OCI-LY1 (cell line): ENCODE measurements around the gene SCN5A.

Experiments used
- H2AFZ ChIP-seq: fragments of 200-600 bp; sonication (generic), shearing (Covaris generic); 2 replicates; pipeline ENCODE4 v1.6.0; 2014; ENCODE audit warnings: antibody characterized with exemption, mild to moderate bottlenecking, low read length
- H3F3A ChIP-seq: fragments of 200-600 bp; sonication (generic), shearing (Covaris generic); 2 replicates; pipeline ENCODE4 v1.6.0; 2014; ENCODE audit warnings: mild to moderate bottlenecking, antibody characterized with exemption, low read length, moderate library complexity; ENCODE audit not compliant: insufficient read depth
- H3K27ac ChIP-seq: fragments of 200-600 bp; sonication (generic); 2 replicates; pipeline ENCODE4 v1.5.1; 2014; ENCODE audit warnings: low read length, mixed run types, mild to moderate bottlenecking, low read depth; ENCODE audit not compliant: poor library complexity, severe bottlenecking
- H3K27me3 ChIP-seq: fragments of 200-600 bp; sonication (generic); 2 replicates; pipeline ENCODE4 v1.6.0; 2014; ENCODE audit warnings: antibody characterized with exemption, mild to moderate bottlenecking, low read length, moderate library complexity; ENCODE audit not compliant: insufficient read depth
- H3K36me3 ChIP-seq: fragments of 200-600 bp; sonication (generic); 2 replicates; pipeline ENCODE4 v1.6.1; 2014; ENCODE audit warnings: mild to moderate bottlenecking, antibody characterized with exemption, low read length, moderate library complexity, mixed read lengths; ENCODE audit not compliant: insufficient read depth
- H3K4me1 ChIP-seq: fragments of 200-600 bp; sonication (generic); 2 replicates; pipeline ENCODE4 v1.5.1; 2014; ENCODE audit warnings: mild to moderate bottlenecking, low read length, moderate library complexity; ENCODE audit not compliant: insufficient read depth, severe bottlenecking
- H3K4me2 ChIP-seq: fragments of 200-600 bp; sonication (generic), shearing (Covaris generic); 2 replicates; pipeline ENCODE4 v1.6.1; 2014; ENCODE audit warnings: low read length
- H3K4me3 ChIP-seq: fragments of 200-600 bp; sonication (generic); 2 replicates; pipeline ENCODE4 v1.5.1; 2014; ENCODE audit warnings: low read length, low read depth, mild to moderate bottlenecking, mixed read lengths; ENCODE audit not compliant: poor library complexity, severe bottlenecking
- H3K79me2 ChIP-seq: fragments of 200-600 bp; shearing (Covaris generic); 2 replicates; pipeline ENCODE4 v1.6.1; 2016; ENCODE audit warnings: mixed run types, low read length, mixed read lengths; ENCODE audit not compliant: insufficient read depth
- H3K9ac ChIP-seq: fragments of 200-600 bp; sonication (generic), shearing (Covaris generic); 2 replicates; pipeline ENCODE4 v1.6.1; 2014; ENCODE audit warnings: mild to moderate bottlenecking, low read length, mixed read lengths
- H3K9me2 ChIP-seq: fragments of 200-600 bp; sonication (generic), shearing (Covaris generic); 2 replicates; pipeline ENCODE4 v1.6.1; 2014; ENCODE audit warnings: low read depth, mild to moderate bottlenecking, low read length, mixed read lengths
- H3K9me3 ChIP-seq: fragments of 200-600 bp; shearing (Covaris generic); 2 replicates; pipeline ENCODE4 v1.6.1; 2014; ENCODE audit warnings: low read length, mixed read lengths
- H4K20me1 ChIP-seq: fragments of 200-600 bp; sonication (generic), shearing (Covaris generic); 2 replicates; pipeline ENCODE4 v1.6.0; 2016; ENCODE audit warnings: mild to moderate bottlenecking, low read length; ENCODE audit not compliant: insufficient read depth
- CTCF ChIP-seq: fragments of 200-600 bp; sonication (generic), shearing (Covaris generic); IDR thresholded peaks from 2 replicates; pipeline ENCODE4 v1.5.1; 2017; ENCODE audit warnings: mild to moderate bottlenecking, antibody characterized with exemption, low read length, moderate library complexity, mixed read lengths
- EZH2 ChIP-seq: fragments of 200-600 bp; sonication (generic), shearing (Covaris generic); IDR thresholded peaks from 2 replicates; pipeline ENCODE4 v1.8.0; 2017; ENCODE audit warnings: borderline replicate concordance, mixed run types, mild to moderate bottlenecking, antibody characterized with exemption, low read length, moderate library complexity, mixed read lengths

Gene SCN5A

GRCh38 chr3:38616111-38616510 is 33.4 kb downstream of the SCN5A start:
- Histone ChIP-seq H3K4me3 (no peak overlapping the region), H3K9me2 (no peaks in the 10 kb centered on the region), H2AFZ (no peak overlapping the region), H3K36me3 (no peaks in the 10 kb centered on the region), H3K9ac (no peak overlapping the region), H3K4me1 (no peaks in the 10 kb centered on the region), H4K20me1 (no peaks in the 10 kb centered on the region), H3K27me3 (0 out of 2 replicates have a peak, but pooled peaks cover 3% of the 10 kb centered on the region), H3F3A (no peaks in the 10 kb centered on the region), H3K27ac (no peak overlapping the region), H3K9me3 (no peaks in the 10 kb centered on the region), H3K79me2 (no peaks in the 10 kb centered on the region), H3K4me2 (no peak overlapping the region)
- TF ChIP-seq EZH2 (no peak), CTCF (no peak)

DNA sequence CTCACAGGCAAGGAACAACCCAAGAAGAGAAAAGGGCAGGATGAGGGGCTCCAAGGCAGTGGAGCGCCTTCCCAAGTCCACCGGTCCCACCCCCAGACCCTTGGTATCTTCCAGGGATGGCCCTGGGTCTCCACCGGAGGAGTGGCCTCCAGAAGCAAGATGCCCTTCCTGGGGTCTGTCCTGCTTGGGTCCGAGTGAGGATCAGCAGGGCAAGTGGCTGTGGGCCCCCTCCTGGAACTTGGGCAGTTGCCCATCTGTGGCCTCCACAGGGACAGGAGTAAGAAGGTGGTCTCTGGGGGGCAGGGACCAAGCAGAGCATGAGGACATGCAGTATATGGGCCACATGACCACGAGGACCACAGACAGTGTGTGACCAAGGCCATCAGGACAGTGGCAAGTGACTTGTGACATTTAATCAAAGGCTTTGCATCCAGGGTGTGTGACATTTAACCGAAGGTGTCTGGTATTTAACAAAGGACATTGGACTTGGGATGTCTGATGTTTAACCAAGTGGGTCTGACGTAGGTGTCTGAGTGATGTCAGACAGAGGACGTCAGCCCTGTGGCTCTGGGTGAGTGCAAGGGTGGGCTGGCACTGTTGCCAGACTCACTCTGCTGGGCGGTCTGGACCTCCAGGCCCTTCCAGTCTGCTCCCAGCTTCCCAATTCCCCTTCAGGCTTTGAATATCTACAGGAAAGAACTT is 34.7 kb downstream of the SCN5A start:
- TF ChIP-seq EZH2, result no peak
- TF ChIP-seq CTCF, result no peak
- Histone ChIP-seq H3K9me2 (no peaks in the 10 kb centered on the region), H4K20me1 (no peaks in the 10 kb centered on the region), H3K9ac (no peak overlapping the region), H3K27me3 (0 out of 2 replicates have a peak, but pooled peaks cover 3% of the 10 kb centered on the region), H3K27ac (no peak overlapping the region), H2AFZ (no peak overlapping the region), H3K79me2 (no peaks in the 10 kb centered on the region), H3K36me3 (no peaks in the 10 kb centered on the region), H3K4me1 (no peaks in the 10 kb centered on the region), H3K9me3 (no peaks in the 10 kb centered on the region), H3F3A (no peaks in the 10 kb centered on the region), H3K4me2 (no peak overlapping the region), H3K4me3 (no peak overlapping the region)

- H3K9me2 ChIP-seq, result no peaks in the 10 kb centered on the region
- TF ChIP-seq CTCF (no peak), EZH2 (no peak)
- no peaks in the 10 kb centered on the region for H4K20me1 ChIP-seq
- H3K79me2 ChIP-seq, result no peaks in the 10 kb centered on the region
- H3K9ac ChIP-seq, result no peak overlapping the region
- no peak overlapping the region for H3K4me3 ChIP-seq
- H3K36me3 ChIP-seq, result no peaks in the 10 kb centered on the region
- no peak overlapping the region for H2AFZ ChIP-seq
- H3F3A ChIP-seq, result no peaks in the 10 kb centered on the region
- H3K27me3 ChIP-seq, result peaks cover 3% of the 10 kb centered on the region; the same call in 1 of the 2 replicates
- H3K4me2 ChIP-seq, result no peak overlapping the region
- no peaks in the 10 kb centered on the region for H3K4me1 ChIP-seq
- H3K27ac ChIP-seq, result no peak overlapping the region
- H3K9me3 ChIP-seq, result no peaks in the 10 kb centered on the region
Measured at GRCh38 chr3:38614091-38614490, 35.4 kb downstream of the SCN5A start.
